ENCODE measurements around the gene ANKRD24.

- TF ChIP-seq CTCF (IDR thresholded peaks at IDR 0.05; ENCODE audit: insufficient read depth, low read length, poor library complexity, severe bottlenecking) (no peak), EZH2phosphoT487 (conservative IDR thresholded peaks at IDR 0.05; ENCODE audit: low read length) (no peak)
Observed at GRCh38 chr19:4140237-4140711, 42.2 kb upstream of the ANKRD24 start.
